ENCODE measurements around the gene FAM193B. TPM values are rescaled to one million over a fixed set of nuclear protein-coding genes. Genes with fewer than 3 reads are reported as not detected.
A peak's percentile ranks its signal among the peaks of the same experiment; 100 is the strongest.

FAM193B gene
- total and polyA plus RNA-seq, 9 of the 15 experiments (the other 6 are each of a cell fraction or from before 2014, with no cell fraction given): 4.4 to 76.4 (median 37.3) TPM

DNA sequence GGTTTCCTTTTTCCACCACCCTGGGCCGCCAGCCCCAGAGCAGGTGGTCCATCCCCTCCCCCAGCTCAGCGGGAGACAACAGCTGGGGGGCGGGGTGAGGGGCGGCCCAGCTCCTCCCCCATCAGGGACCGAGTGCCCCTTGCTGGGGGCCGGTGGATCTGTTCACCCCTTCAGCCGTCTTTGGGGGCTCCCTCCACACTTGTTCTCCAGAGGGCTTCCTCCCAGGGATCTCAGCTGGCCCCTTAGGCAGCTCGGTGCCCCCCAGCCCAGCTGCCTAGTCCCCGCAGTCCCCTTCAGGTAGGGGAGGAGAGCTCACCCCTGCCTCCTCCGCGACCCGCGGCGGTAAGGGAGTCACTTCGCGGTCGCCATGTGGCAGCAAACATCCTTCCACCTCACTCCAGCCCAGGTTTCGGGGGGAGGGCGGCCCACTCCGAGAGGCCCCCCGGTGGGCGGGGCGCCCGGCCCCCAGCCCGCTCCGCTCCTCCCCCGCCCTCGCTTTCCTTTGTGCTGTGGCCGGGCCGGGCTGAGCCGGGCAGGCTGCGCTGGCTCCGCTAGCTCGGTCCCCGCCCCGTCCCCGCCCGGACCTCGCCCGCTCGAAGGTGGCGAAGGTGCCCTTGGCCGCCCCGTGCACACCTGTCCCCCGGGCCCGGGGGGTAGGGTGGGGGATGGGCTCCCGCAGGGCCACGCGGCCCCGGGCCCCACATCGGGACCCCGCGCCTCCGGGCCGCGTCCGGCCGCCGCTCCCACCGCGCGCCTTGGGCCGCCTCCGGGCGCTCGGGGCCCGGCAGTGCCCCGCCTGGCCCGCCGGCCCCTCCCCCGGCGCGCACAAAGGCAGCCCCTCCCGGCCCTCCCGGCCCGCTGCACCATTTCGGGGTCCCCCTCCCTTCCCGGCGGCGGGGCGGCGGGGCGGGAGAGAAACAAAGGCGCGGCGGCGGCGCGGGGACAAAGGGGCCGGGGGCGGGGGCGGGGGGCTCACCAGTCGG, 81.6 kb downstream of the FAM193B start (continued):
- no peak for TF ChIP-seq ZBTB33 (CRISPR knock-in tag; IDR thresholded peaks at IDR 0.05)
- no peak for TF ChIP-seq HDGF (IDR thresholded peaks at IDR 0.05)
- no peak for TF ChIP-seq LEF1 (IDR thresholded peaks at IDR 0.05)
- TF ChIP-seq PHF8 (IDR thresholded peaks at IDR 0.05; ENCODE audit: borderline replicate concordance, low read length): peak; percentile 34; the same call in 1 of the 2 replicates
- no peak for TF ChIP-seq MED1 (CRISPR knock-in tag; IDR thresholded peaks at IDR 0.05; ENCODE audit: borderline replicate concordance)
- TF ChIP-seq CHAMP1 (IDR thresholded peaks at IDR 0.05): no peak
- no peak for TF ChIP-seq MCM2 (IDR thresholded peaks at IDR 0.05; ENCODE audit: low read depth)
- TF ChIP-seq CBX3 (IDR thresholded peaks at IDR 0.05; ENCODE audit: borderline replicate concordance in 1 of 2, low read length in 2 of 2): no peak
- TF ChIP-seq CBFB (CRISPR knock-in tag; IDR thresholded peaks at IDR 0.05): no peak
- no peak for TF ChIP-seq ZNF609 (CRISPR knock-in tag; IDR thresholded peaks at IDR 0.05; ENCODE audit: borderline replicate concordance)
- TF ChIP-seq THAP12 (CRISPR knock-in tag; IDR thresholded peaks at IDR 0.05): no peak
- TF ChIP-seq SMARCC2 (IDR thresholded peaks at IDR 0.05; ENCODE audit: low read depth): no peak
- TF ChIP-seq, protein P1, sequence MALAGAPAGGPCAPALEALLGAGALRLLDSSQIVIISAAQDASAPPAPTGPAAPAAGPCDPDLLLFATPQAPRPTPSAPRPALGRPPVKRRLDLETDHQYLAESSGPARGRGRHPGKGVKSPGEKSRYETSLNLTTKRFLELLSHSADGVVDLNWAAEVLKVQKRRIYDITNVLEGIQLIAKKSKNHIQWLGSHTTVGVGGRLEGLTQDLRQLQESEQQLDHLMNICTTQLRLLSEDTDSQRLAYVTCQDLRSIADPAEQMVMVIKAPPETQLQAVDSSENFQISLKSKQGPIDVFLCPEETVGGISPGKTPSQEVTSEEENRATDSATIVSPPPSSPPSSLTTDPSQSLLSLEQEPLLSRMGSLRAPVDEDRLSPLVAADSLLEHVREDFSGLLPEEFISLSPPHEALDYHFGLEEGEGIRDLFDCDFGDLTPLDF (CRISPR knock-in tag; IDR thresholded peaks at IDR 0.05): no peak

All from K562 (cell line).